Upper lobe of left lung (tissue), 4 donors: ENCODE results near the gene GRID1.

Experiments
- EP300 ChIP-seq, 4 donors: sonication (generic); formaldehyde crosslinking; IDR thresholded peaks; one replicate each; pipeline ENCODE4 v1.5.1; 2017; ENCODE audit warnings: antibody characterized with exemption in 4 of 4, control low read depth in 2 of 4
- POLR2A ChIP-seq, 4 donors: fragments of 450-650 bp; IDR thresholded peaks; one replicate each; pipeline ENCODE4 v1.5.1; 2016 to 2017; ENCODE audit warnings: antibody characterized with exemption in 4 of 4, mild to moderate bottlenecking in 2 of 4
- TF ChIP-seq, protein P1 (sequence below), 6 experiments: fragments of 450-650 bp in 4 of 6; fragments of 200-600 bp in 2 of 6; sonication (generic) in 2 of 6; IDR thresholded peaks; one replicate each; pipeline ENCODE4 v1.5.1; 2016 to 2019; ENCODE audit warnings: antibody characterized with exemption in 6 of 6

GRCh38 chr10:86153751-86154150 lies 212.8 kb downstream of the GRID1 start:
- TF ChIP-seq, protein P1, sequence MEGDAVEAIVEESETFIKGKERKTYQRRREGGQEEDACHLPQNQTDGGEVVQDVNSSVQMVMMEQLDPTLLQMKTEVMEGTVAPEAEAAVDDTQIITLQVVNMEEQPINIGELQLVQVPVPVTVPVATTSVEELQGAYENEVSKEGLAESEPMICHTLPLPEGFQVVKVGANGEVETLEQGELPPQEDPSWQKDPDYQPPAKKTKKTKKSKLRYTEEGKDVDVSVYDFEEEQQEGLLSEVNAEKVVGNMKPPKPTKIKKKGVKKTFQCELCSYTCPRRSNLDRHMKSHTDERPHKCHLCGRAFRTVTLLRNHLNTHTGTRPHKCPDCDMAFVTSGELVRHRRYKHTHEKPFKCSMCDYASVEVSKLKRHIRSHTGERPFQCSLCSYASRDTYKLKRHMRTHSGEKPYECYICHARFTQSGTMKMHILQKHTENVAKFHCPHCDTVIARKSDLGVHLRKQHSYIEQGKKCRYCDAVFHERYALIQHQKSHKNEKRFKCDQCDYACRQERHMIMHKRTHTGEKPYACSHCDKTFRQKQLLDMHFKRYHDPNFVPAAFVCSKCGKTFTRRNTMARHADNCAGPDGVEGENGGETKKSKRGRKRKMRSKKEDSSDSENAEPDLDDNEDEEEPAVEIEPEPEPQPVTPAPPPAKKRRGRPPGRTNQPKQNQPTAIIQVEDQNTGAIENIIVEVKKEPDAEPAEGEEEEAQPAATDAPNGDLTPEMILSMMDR (IDR thresholded peaks at IDR 0.05): no peak
- TF ChIP-seq POLR2A (IDR thresholded peaks at IDR 0.05): no peak
- TF ChIP-seq EP300 (IDR thresholded peaks at IDR 0.05): no peak
